ENCODE data around the gene QKI.
"Not testable (repeated sequence)": the region's sequence is repeated elsewhere in the genome, so short reads cannot be mapped to it uniquely, and the experiment has no call there.

Gene QKI

DNA sequence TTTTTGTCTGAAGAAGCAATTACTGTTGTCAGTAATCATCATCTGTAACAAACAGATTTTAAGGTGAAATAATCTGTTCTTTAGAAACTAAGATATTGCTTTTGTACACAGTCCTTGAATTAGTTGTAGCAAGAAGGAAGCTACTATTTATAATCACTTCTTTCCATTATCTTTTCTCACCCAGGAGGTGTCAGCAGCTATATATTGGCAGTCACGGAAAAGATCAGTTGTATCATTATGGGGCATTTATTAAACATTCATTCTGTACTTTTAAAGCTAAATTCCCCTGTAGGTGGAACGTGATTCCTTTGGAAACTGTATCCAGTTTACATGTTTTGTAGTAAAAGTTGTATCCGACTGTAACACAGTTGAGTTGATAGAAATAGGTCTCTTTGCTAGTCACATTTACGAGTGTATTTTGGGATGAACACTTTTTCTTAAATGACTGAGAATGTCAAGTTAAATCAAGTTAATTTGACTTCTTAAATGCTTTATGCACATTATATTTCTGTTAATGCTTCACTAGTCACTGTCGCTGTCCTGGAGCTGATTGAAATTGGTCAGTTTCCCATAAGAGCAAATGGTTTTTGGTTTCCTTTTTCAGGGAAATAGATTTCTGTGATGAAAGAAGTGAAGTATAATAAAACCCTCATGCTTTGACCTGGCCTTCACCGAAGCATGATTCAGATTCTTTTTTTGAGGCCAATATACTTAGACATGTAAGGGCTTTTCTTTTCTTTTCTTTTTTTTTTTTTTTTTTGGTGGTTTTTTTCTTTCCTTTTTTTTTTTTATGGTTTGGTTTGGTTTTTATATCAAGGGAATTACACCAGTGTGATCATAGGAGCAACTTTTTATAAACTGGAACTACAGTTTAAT lies 5.1 kb downstream of the QKI start:
- DNase-seq (ENCODE audit: low read depth in 1 of 2, low spot score in 1 of 2): no peak
- in situ Hi-C loops (cut with HindIII; ENCODE audit: low pct_unique_long_range_greater_than_20kb, low sequenced_read_pairs): no loop called here
- no peak for TF ChIP-seq JUND (IDR thresholded peaks at IDR 0.05; ENCODE audit: low read depth)

DNA sequence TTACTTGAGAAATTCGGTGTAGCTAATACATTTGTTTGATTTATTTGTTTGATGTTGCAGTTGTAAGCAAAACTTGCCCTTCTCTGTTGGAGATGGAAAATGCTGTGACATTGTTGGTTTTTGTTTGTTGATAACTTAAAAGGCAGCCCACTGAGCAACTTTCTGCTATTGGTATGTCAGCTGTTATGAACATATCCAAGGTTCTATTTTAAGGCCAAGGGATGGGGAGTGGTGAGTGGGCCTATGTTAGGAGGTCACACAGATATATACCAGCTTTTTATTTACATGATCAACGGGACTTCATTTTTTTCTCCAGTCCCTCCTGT lies 5.7 kb downstream of the QKI start:
- DNase-seq (ENCODE audit: low read depth in 1 of 2, low spot score in 1 of 2): no peak
- TF ChIP-seq JUND (IDR thresholded peaks at IDR 0.05; ENCODE audit: low read depth): no peak
- in situ Hi-C loops (cut with HindIII; ENCODE audit: low pct_unique_long_range_greater_than_20kb, low sequenced_read_pairs): no loop called here

DNA sequence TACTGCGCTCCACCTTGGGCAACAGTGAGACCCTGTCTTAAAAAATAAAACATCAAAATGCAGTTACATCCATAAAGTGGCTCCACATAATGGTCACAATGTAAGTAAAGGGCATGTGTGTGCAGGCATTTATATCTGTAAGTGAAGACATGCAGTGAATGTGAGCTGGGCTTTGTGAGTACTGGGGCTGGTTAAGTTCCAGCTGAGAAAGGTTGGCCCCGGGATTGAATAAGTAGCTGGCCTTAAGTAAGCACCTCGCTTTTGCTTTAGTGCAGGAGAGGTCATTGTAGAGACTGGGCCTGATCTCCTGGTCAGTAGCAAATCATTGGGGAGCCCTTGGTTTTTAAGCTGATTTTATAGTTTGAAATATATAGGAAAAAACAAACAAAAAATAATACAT lies 8.0 kb downstream of the QKI start:
- no peak for TF ChIP-seq JUND (IDR thresholded peaks at IDR 0.05; ENCODE audit: low read depth)
- in situ Hi-C loops (cut with HindIII; ENCODE audit: low pct_unique_long_range_greater_than_20kb, low sequenced_read_pairs): no loop called here
- no peak for DNase-seq (ENCODE audit: low read depth in 1 of 2, low spot score in 1 of 2)

DNA sequence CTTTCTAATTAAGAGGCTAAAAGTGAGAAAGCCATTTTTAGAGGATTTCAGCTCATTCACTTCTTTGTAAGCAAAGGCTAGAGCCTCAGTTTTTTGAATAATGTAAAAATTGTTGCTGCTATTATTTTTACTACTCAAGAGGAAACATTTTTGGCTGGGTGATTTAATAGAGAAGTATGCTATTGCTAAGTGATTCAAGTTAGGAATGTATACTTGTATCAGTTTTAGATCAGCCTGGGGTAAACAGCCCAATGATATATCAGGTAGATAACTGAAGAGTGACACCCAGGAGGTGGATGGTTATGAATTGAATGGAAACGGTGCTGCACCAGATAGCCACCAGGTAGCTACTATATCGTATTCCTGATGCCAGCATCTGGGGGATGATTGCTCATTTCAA lies 9.2 kb downstream of the QKI start:
- TF ChIP-seq JUND (IDR thresholded peaks at IDR 0.05; ENCODE audit: low read depth): no peak
- in situ Hi-C loops (cut with HindIII; ENCODE audit: low pct_unique_long_range_greater_than_20kb, low sequenced_read_pairs): no loop called here
- no peak for DNase-seq (ENCODE audit: low read depth in 1 of 2, low spot score in 1 of 2)

DNA sequence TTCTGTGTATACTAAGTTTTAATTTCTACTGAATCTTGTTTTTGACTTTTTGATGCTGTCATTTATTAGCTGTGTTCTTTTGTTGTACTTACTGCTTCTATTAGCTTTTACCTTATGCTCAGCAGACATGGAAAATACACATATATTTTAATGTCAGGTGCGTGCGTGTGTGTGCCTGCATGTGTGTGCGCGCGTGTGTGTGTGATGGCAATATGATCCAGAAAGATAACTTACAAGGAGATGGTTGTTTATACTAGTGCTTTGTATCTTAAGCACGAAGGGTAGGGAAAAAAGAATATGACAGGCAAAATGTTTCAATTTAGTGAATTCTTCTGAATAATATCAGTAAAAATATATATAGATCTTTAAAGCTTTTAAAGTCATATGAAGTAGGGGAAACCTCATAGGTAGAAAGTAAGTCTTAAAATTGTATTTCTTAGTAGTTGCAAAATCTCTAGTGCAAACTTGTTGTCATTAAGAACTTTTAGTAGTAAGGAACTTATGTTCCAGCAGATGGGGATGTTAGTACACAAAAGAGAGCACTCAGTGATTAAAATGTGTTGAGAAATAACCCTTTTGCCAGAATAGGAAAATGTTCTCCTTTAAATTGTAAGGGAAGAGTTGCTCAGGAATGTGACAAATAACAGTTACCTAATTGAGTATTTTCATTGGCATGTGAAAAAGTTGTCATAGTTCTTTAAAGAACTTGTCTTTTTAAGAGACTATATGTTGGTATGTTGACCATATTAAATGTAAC lies 13.2 kb downstream of the QKI start:
- no peak for TF ChIP-seq JUND (IDR thresholded peaks at IDR 0.05; ENCODE audit: low read depth)
- peak in 1 of 2 experiments; percentile 71 for DNase-seq (ENCODE audit: low read depth in 1 of 2, low spot score in 1 of 2)
- in situ Hi-C loops (cut with HindIII; ENCODE audit: low pct_unique_long_range_greater_than_20kb, low sequenced_read_pairs): no loop called here

DNA sequence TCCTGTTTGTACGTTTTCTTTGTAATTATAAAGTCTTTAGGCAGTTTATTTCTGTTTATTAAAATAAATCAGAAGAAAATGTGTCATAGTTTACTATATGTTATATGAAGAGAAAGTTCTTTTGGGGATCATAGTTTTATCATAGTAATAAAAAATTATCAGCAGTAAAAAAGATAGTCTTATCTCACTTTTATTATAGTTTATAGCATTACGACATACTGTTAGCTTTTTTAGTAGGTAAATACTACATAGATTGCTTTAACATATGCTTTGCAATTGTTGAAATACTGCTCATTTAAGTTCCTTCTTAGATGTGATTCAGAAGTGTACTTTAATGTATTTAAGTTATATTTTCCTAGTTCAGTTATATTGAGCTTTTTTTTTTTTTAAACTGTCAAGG lies 13.9 kb downstream of the QKI start:
- DNase-seq (ENCODE audit: low read depth in 1 of 2, low spot score in 1 of 2): no peak
- in situ Hi-C loops (cut with HindIII; ENCODE audit: low pct_unique_long_range_greater_than_20kb, low sequenced_read_pairs): no loop called here
- TF ChIP-seq JUND (IDR thresholded peaks at IDR 0.05; ENCODE audit: low read depth): no peak

DNA sequence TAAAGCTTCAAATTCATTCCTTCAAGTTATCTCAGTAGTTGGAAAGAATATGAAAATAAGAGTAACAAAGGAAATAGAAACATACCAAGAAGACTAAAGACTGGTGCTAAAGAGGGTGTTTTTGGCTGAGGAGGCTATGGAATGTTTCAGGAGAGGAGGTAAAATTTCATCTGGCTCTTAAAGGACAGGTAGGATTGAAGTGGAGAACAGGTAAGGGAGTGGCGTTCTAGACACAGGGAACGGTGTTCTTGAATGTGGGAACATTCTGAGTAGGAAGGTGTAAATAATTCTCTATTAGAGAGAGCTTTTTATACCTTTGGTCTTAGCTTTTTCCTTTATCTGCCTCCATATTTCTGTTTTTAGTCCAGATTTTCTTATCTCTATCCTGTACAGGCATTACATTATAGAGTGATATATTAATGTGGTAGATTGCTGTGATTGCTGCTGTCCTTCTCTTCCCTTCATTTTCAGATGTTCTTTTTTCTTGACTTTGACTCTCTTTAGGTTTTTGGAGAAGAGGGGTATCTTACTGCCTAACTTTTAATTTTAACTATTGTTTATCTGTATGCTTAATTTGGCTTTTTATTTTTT lies 15.4 kb downstream of the QKI start:
- in situ Hi-C loops (cut with HindIII; ENCODE audit: low pct_unique_long_range_greater_than_20kb, low sequenced_read_pairs): no loop called here
- no peak for DNase-seq (ENCODE audit: low read depth in 1 of 2, low spot score in 1 of 2)
- TF ChIP-seq JUND (IDR thresholded peaks at IDR 0.05; ENCODE audit: low read depth): no peak

DNA sequence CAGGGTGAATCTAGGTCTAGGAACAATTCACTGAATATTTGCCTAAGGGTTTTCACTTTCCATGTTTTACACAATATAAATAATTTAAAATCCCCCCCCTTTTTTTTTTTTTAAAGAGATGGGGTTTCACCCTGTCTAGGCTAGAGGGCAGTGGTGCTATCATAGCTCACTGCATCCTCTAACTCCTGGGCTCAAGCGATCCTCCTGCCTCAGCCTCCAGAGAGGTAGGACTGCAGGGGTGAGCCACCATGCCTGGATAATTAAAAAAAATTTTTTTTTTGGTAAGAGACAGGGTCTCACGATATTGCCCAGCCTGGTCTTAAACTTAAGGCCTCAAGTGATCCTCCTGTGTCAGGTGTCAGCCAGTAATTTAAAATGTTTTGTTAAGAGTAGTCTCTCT lies 17.8 kb downstream of the QKI start:
- in situ Hi-C loops (cut with HindIII; ENCODE audit: low pct_unique_long_range_greater_than_20kb, low sequenced_read_pairs): no loop called here
- TF ChIP-seq JUND (IDR thresholded peaks at IDR 0.05; ENCODE audit: low read depth): no peak
- DNase-seq (ENCODE audit: low read depth in 1 of 2, low spot score in 1 of 2): no peak

DNA sequence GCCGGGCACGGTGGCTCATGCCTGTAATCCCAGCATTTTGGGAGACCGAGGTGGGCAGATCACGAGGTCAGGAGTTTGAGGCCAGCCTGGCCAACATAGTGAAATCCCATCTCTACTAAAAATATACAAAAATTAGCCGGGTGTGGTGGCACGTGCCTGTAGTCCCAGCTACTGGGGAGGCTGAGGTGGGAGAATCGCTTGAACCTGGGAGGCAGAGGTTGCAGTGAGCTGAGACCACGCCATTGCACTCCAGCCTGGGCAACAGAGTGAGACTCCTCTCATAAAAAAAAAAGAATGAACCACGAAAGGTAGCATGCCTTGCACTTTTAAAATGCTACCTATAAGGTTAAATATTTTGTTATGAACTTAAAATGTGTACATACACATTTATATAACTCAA lies 19.0 kb downstream of the QKI start:
- DNase-seq (ENCODE audit: low read depth in 1 of 2, low spot score in 1 of 2); in situ Hi-C loops (cut with HindIII; ENCODE audit: low pct_unique_long_range_greater_than_20kb, low sequenced_read_pairs): not testable (repeated sequence)

DNA sequence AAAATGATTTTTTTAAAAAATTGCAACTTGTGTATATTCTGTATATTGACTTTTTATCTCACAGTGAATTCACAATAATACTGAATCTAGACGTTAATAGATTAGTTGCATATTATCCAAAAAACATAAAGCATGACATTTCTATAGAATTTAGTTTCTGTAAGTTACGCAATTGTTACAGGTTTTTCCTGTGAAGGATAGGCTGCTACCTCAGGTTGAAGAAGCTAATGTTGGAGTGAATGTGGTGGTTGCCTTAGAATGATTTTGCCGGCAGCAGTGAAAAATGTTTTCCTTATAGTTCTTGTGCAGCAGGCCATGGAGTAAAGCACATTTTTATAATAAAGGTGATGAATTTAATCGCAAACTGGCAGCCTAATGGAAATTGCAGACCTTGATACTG lies 20.5 kb downstream of the QKI start:
- in situ Hi-C loops (cut with HindIII; ENCODE audit: low pct_unique_long_range_greater_than_20kb, low sequenced_read_pairs): no loop called here
- DNase-seq (ENCODE audit: low read depth in 1 of 2, low spot score in 1 of 2): no peak
- TF ChIP-seq JUND (IDR thresholded peaks at IDR 0.05; ENCODE audit: low read depth): no peak

DNA sequence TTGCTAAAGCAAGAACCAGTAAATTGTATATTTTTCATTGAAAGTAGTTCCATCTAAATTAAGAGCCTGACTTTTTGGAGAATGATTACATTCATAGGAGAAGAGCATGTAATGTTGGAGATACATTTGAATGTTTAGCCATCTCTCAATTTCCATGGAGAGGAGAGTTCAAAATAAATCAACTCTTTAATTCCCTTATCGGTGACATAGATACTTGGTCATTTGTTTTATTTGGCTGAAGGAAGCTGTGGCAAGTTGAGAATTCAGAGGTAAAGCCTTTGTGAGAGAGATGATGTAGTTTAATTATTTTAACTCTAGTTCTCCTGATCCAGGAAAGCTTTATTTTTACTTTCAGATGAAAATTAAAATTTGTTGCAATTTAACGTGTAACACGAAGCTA lies 22.3 kb downstream of the QKI start:
- TF ChIP-seq JUND (IDR thresholded peaks at IDR 0.05; ENCODE audit: low read depth): no peak
- no peak for DNase-seq (ENCODE audit: low read depth in 1 of 2, low spot score in 1 of 2)
- in situ Hi-C loops (cut with HindIII; ENCODE audit: low pct_unique_long_range_greater_than_20kb, low sequenced_read_pairs): no loop called here

DNA sequence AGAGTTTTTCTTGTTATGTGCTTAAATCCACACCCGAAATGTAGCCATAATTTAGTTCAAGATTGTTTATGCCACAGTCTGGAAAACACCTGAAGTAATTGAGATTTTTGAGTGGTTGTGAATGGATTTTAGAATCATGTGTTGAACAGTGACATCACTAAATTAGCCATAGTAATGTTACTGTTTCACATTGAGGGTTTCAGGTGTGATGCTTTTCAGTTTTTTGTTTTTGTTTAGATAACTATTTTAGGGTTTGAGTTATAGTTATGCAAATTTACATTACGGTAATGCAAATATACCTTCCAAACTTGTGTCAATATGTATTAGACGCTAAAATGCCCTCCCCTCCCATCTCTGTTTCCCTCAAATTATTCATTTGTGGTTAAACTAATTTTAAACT lies 22.9 kb downstream of the QKI start:
- in situ Hi-C loops (cut with HindIII; ENCODE audit: low pct_unique_long_range_greater_than_20kb, low sequenced_read_pairs): no loop called here
- no peak for TF ChIP-seq JUND (IDR thresholded peaks at IDR 0.05; ENCODE audit: low read depth)
- no peak for DNase-seq (ENCODE audit: low read depth in 1 of 2, low spot score in 1 of 2)

DNA sequence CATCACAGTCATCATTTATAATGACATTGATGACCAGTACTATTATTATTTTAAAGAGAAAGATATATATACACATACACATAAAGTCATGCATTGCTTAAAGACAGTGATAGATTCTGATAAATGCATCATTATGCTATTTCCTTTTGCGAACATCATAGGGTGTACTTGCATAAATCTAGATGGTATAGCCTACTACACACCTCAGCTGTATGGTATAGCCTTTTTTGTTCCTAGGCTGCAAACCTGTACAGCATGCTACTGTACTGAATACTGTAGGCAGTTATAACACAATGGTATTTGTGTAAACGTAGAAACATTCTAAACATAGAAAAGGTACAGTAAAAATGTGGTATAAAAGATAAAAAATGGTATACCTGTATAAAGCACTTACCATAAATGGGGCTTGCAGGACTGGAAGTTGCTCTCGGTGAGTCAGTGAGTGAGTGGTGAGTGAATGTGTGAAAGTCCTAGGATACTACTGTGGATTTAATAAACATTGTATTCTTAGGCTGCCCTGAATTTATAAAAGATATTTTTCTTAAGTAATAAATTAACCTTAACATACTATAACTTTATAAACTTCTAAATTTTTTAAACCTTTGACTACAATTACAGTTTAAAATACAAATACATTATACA lies 23.9 kb downstream of the QKI start:
- no peak for TF ChIP-seq JUND (IDR thresholded peaks at IDR 0.05; ENCODE audit: low read depth)
- in situ Hi-C loops (cut with HindIII; ENCODE audit: low pct_unique_long_range_greater_than_20kb, low sequenced_read_pairs): no loop called here
- DNase-seq (ENCODE audit: low read depth in 1 of 2, low spot score in 1 of 2): no peak

Data from T47D (cell line).